Measurements from ENCODE around the gene ARMCX2.

GRCh38 chrX:101655534-101655933, 4.1 kb downstream of the ARMCX2 start:
- TF ChIP-seq CEBPB (IDR thresholded peaks at IDR 0.05), result no peak
- TF ChIP-seq FOXM1 (IDR thresholded peaks at IDR 0.05; ENCODE audit: borderline replicate concordance, low read depth), result no peak
- no peak for TF ChIP-seq YY1 (IDR thresholded peaks at IDR 0.05; ENCODE audit: low read depth)

Data from Ishikawa (cell line).